K562 (cell line): Measurements from ENCODE around the gene SLC4A4. TPM values are rescaled to one million over a fixed set of nuclear protein-coding genes. Genes with fewer than 3 reads are reported as not detected.

Experiments
- ATAC-seq: fragments of 200-7000 bp; cut with Tn5 transposase; 3 replicates; pipeline ENCODE4 v1.9.1; 2020; ENCODE audit warnings: moderate library complexity
- BruUV-seq: library from RNA; stranded (reverse); fragments of 400-500 nt; replicated peaks from 2 replicates; lab custom pipeline; 2021; lab: Mats Ljungman, UMichigan
- CTCF ChIA-PET: fragments of 300-600 bp; formaldehyde crosslinking; extraction: SDS; loops from one replicate; lab custom pipeline; 2021; ENCODE audit warnings: low intra/inter-chr PET ratio; lab: Yijun Ruan, JAX
- POLR2A ChIA-PET: fragments of 300-600, 350-650 bp; sonication (Branson Sonifier 250); formaldehyde crosslinking; extraction: SDS; loops from one replicate; lab custom pipeline; 2021; ENCODE audit warnings: antibody characterized with exemption, inconsistent platforms; lab: Yijun Ruan, JAX
- DNase-seq, 4 experiments: peaks; one replicate each; pipeline versions ENCODE4 v3.0.0 to v3.0.0-alpha.2; 2011 to 2018; ENCODE audit warnings: low spot score in 3 of 4, mixed read lengths in 3 of 4; ENCODE audit errors: extremely low read depth in 1 of 4
- FAIRE-seq: peaks from 2 replicates; lab custom pipeline; 2011; peaks lifted over from hg19 to GRCh38; lab: Jason Lieb, UNC
- H2AFZ ChIP-seq: 2 replicates; pipeline ENCODE4 v1.6.0; 2011; ENCODE audit warnings: low read depth, low read length, control low read depth, inconsistent platforms
- H3K27ac ChIP-seq: fragments of 200-600 bp; 3 replicates; pipeline ENCODE4 v1.8.0; 2011; ENCODE audit warnings: low read depth, mild to moderate bottlenecking, control low read depth, inconsistent platforms, low read length, moderate library complexity, mixed read lengths; ENCODE audit errors: extremely low read depth
- H3K27me3 ChIP-seq, 2 experiments: fragments of 300-600 bp in 1 of 2; 2 replicates in 1 of 2; 3 replicates in 1 of 2; pipeline versions ENCODE4 v1.6.0 to v1.8.0; 2011; ENCODE audit warnings: inconsistent platforms in 2 of 2, low read length in 2 of 2, mild to moderate bottlenecking in 1 of 2, mixed read lengths in 1 of 2, moderate library complexity in 1 of 2; ENCODE audit not compliant: control insufficient read depth in 2 of 2, insufficient read depth in 2 of 2
- H3K36me3 ChIP-seq: fragments of 300-600 bp; 3 replicates; pipeline ENCODE4 v1.8.0; 2011; ENCODE audit warnings: mild to moderate bottlenecking, low read length, inconsistent platforms; ENCODE audit not compliant: control insufficient read depth, insufficient read depth
- H3K4me1 ChIP-seq, 2 experiments: fragments of 200-600 bp in 1 of 2; replicated peaks in 1 of 2; 2 replicates in 1 of 2; 3 replicates in 1 of 2; pipeline versions ENCODE4 v1.5.1 to v1.8.0; 2011; ENCODE audit warnings: inconsistent platforms in 2 of 2, low read length in 2 of 2, mild to moderate bottlenecking in 1 of 2, mixed read lengths in 1 of 2, moderate library complexity in 1 of 2; ENCODE audit not compliant: control insufficient read depth in 2 of 2, insufficient read depth in 2 of 2
- H3K4me2 ChIP-seq: 2 replicates; pipeline ENCODE4 v1.6.1; 2011; ENCODE audit warnings: low read length, control low read depth, inconsistent platforms, mixed read lengths; ENCODE audit not compliant: insufficient read depth
- H3K4me3 ChIP-seq: fragments of 200-600 bp; sonication (generic), shearing (Covaris generic); 2 replicates; pipeline ENCODE4 v1.5.1; 2016; ENCODE audit warnings: control low read depth, inconsistent platforms
- H3K79me2 ChIP-seq: fragments of 200-600 bp; 3 replicates; pipeline ENCODE4 v1.8.0; 2011; ENCODE audit warnings: low read length, inconsistent platforms; ENCODE audit not compliant: control insufficient read depth, insufficient read depth
- H3K9ac ChIP-seq, 2 experiments: 2 replicates each; pipeline versions ENCODE4 v1.6.0 to v1.6.1; 2011; ENCODE audit warnings: low read depth in 2 of 2, low read length in 2 of 2, control low read depth in 1 of 2, inconsistent platforms in 1 of 2, mild to moderate bottlenecking in 1 of 2, mixed read lengths in 1 of 2; ENCODE audit not compliant: insufficient read depth in 1 of 2
- H3K9me1 ChIP-seq: one replicate; pipeline ENCODE4 v1.6.0; 2011; ENCODE audit warnings: inconsistent platforms, mild to moderate bottlenecking, low read length, moderate library complexity; ENCODE audit not compliant: control insufficient read depth, insufficient read depth
- H3K9me3 ChIP-seq: replicated peaks from 2 replicates; pipeline ENCODE4 v1.5.1; 2011; ENCODE audit warnings: low read depth, low read length, inconsistent platforms; ENCODE audit not compliant: control insufficient read depth, insufficient read depth
- H4K20me1 ChIP-seq: replicated peaks from 2 replicates; pipeline ENCODE4 v1.6.1; 2011; ENCODE audit warnings: low read length, inconsistent platforms, mixed read lengths; ENCODE audit not compliant: control insufficient read depth, insufficient read depth
- DIDO1 ChIP-seq: fragments of 450-650 bp; IDR thresholded peaks from 2 replicates; pipeline ENCODE4 v1.6.1; 2016; ENCODE audit warnings: low read depth, missing biosample characterization, missing genetic modification characterization
- MAFG ChIP-seq: fragments of 450-650 bp; conservative IDR thresholded peaks from 2 replicates; pipeline ENCODE4 v1.6.1; 2016; ENCODE audit warnings: missing genetic modification characterization, missing compliant biosample characterization
- RAD51 ChIP-seq: fragments of 450-650 bp; IDR thresholded peaks from 2 replicates; pipeline ENCODE4 v1.7.1; 2016; ENCODE audit warnings: low read depth, mild to moderate bottlenecking, borderline replicate concordance
- SMARCE1 ChIP-seq: fragments of 450-650 bp; IDR thresholded peaks from 2 replicates; pipeline ENCODE4 v1.7.1; 2016; ENCODE audit warnings: mild to moderate bottlenecking
- ZNF274 ChIP-seq: IDR thresholded peaks from 2 replicates; pipeline ENCODE4 v1.6.1; 2011; ENCODE audit warnings: low read depth, mild to moderate bottlenecking, low read length, moderate library complexity, borderline replicate concordance
- WGBS: fragments of 100-300 bp; shearing (Covaris generic); methylation state at CpG from one replicate; pipeline ENCODE4 v1.1.6; 2016; ENCODE audit warnings: low coverage, mixed read lengths; ENCODE audit not compliant: insufficient coverage; ENCODE audit errors: missing lambda C conversion rate; 5-methylcytosine and 5-hydroxymethylcytosine counted together
- in situ Hi-C: fragments of 300-500 bp; cut with MboI; formaldehyde crosslinking; loops from 4 replicates; pipeline ENCODE4 v1.15.0; 2018; ENCODE audit warnings: inconsistent platforms, mixed read lengths
- intact Hi-C: fragments of 100-400 bp; cut with micrococcal nuclease; formaldehyde crosslinking; loops from 2 replicates; pipeline ENCODE4 v1.14.2; 2022
- polyA plus RNA-seq, 8 experiments: library from polyadenylated mRNA; depleted of rRNA in 4 of 8; stranded (reverse) in 5 of 8; unstranded in 3 of 8; fragments of >200 nt; fragmentation: Nextera tagmentation in 2 of 8; fragmentation: Illumina TruSeq in 1 of 8; extraction: Ambion mirVana in 2 of 8; extraction: Trizol in 1 of 8; gene quantifications; 2 replicates each; pipeline versions ENCODE4 v1.2.1 to v1.2.3, GENCODE V29; 2011 to 2014; ENCODE audit warnings: inconsistent platforms in 1 of 8, missing spikeins in 1 of 8
- total RNA-seq, 7 experiments: library from RNA; depleted of rRNA in 6 of 7; stranded (reverse); fragments of >200 nt in 6 of 7; fragmentation: Illumina TruSeq in 2 of 7; extraction: Trizol in 2 of 7; gene quantifications; 2 replicates each; pipeline versions ENCODE4 v1.2.1 to v1.2.3, GENCODE V29; 2011 to 2021; ENCODE audit warnings: low replicate concordance in 1 of 7
- TF ChIP-seq, protein P1 (sequence below): sonication (generic); formaldehyde crosslinking; IDR thresholded peaks from 2 replicates; pipeline ENCODE4 v1.8.0; 2023; ENCODE audit warnings: missing genetic modification reagents, mild to moderate bottlenecking, borderline replicate concordance

The SLC4A4 gene
- total and polyA plus RNA-seq, 9 of the 15 experiments (the other 6 are each of a cell fraction or from before 2014, with no cell fraction given): 0.01 to 0.18 (median 0.07) TPM; not detected in 2

- H3K9ac ChIP-seq: no peak overlapping the region
- no peak overlapping the region for H3K4me3 ChIP-seq
- BruUV-seq: no TSS peak
- H3K9me1 ChIP-seq: no peaks in the 10 kb centered on the region
- H3K9me3 ChIP-seq: no peaks in the 10 kb centered on the region
- no peaks in the 10 kb centered on the region for H3K4me1 ChIP-seq
- ATAC-seq (no peak), DNase-seq (no peak)
- H2AFZ ChIP-seq: no peak overlapping the region
- H3K27me3 ChIP-seq: no peaks in the 10 kb centered on the region
- intact Hi-C loops: no loop called here
- no peaks in the 10 kb centered on the region for H3K36me3 ChIP-seq
- in situ Hi-C loops: no loop called here
- ChIA-PET POLR2A (no interaction called here), CTCF (no interaction called here)
- H3K27ac ChIP-seq: no peak overlapping the region
- TF ChIP-seq DIDO1 (tag): no peak
- TF ChIP-seq, all 486 proteins: peak for 0
- 0% methylated on average over 2 of the region's 2 CpGs for whole genome bisulfite sequencing
- H4K20me1 ChIP-seq: no peaks in the 10 kb centered on the region
- no peak overlapping the region for H3K4me2 ChIP-seq
- FAIRE-seq: no peak
- no peaks in the 10 kb centered on the region for H3K79me2 ChIP-seq
Measured at GRCh38 chr4:71538528-71538927, 199.7 kb downstream of the SLC4A4 start.

- WGBS: 0% methylated on average over 4 of the region's 4 CpGs
- H3K9me1 ChIP-seq: no peaks in the 10 kb centered on the region
- ATAC-seq (no peak), DNase-seq (no peak), FAIRE-seq (no peak)
- no peak overlapping the region for H3K4me3 ChIP-seq
- H3K9ac ChIP-seq: no peak overlapping the region
- H3K79me2 ChIP-seq: no peaks in the 10 kb centered on the region
- H3K4me2 ChIP-seq: no peak overlapping the region
- no peak overlapping the region for H3K27ac ChIP-seq
- H3K9me3 ChIP-seq: no peaks in the 10 kb centered on the region
- no peaks in the 10 kb centered on the region for H3K27me3 ChIP-seq
- in situ Hi-C loops: no loop called here
- no peaks in the 10 kb centered on the region for H4K20me1 ChIP-seq
- H3K4me1 ChIP-seq: no peaks in the 10 kb centered on the region
- no peaks in the 10 kb centered on the region for H3K36me3 ChIP-seq
- CTCF ChIA-PET: no interaction called here
- H2AFZ ChIP-seq: no peak overlapping the region
- BruUV-seq: no TSS peak
- intact Hi-C loops: no loop called here
- POLR2A ChIA-PET: no interaction called here
- no peak for TF ChIP-seq ZNF274
- TF ChIP-seq, protein P1, sequence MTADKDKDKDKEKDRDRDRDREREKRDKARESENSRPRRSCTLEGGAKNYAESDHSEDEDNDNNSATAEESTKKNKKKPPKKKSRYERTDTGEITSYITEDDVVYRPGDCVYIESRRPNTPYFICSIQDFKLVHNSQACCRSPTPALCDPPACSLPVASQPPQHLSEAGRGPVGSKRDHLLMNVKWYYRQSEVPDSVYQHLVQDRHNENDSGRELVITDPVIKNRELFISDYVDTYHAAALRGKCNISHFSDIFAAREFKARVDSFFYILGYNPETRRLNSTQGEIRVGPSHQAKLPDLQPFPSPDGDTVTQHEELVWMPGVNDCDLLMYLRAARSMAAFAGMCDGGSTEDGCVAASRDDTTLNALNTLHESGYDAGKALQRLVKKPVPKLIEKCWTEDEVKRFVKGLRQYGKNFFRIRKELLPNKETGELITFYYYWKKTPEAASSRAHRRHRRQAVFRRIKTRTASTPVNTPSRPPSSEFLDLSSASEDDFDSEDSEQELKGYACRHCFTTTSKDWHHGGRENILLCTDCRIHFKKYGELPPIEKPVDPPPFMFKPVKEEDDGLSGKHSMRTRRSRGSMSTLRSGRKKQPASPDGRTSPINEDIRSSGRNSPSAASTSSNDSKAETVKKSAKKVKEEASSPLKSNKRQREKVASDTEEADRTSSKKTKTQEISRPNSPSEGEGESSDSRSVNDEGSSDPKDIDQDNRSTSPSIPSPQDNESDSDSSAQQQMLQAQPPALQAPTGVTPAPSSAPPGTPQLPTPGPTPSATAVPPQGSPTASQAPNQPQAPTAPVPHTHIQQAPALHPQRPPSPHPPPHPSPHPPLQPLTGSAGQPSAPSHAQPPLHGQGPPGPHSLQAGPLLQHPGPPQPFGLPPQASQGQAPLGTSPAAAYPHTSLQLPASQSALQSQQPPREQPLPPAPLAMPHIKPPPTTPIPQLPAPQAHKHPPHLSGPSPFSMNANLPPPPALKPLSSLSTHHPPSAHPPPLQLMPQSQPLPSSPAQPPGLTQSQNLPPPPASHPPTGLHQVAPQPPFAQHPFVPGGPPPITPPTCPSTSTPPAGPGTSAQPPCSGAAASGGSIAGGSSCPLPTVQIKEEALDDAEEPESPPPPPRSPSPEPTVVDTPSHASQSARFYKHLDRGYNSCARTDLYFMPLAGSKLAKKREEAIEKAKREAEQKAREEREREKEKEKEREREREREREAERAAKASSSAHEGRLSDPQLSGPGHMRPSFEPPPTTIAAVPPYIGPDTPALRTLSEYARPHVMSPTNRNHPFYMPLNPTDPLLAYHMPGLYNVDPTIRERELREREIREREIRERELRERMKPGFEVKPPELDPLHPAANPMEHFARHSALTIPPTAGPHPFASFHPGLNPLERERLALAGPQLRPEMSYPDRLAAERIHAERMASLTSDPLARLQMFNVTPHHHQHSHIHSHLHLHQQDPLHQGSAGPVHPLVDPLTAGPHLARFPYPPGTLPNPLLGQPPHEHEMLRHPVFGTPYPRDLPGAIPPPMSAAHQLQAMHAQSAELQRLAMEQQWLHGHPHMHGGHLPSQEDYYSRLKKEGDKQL: no peak
- TF ChIP-seq SMARCE1: no peak
- no peak for TF ChIP-seq RAD51
- TF ChIP-seq MAFG: no peak
Measured at GRCh38 chr4:71540749-71541269, 202.0 kb downstream of the SLC4A4 start.
